Kidney glomerular epithelial cell (primary cell): ENCODE results near the gene MAT2A.
"Not testable (repeated sequence)": the region's sequence is repeated elsewhere in the genome, so short reads cannot be mapped to it uniquely, and the experiment has no call there.

Source experiments
- DNase-seq: peaks from one replicate; lab custom pipeline; 2025; lab: John Stamatoyannopoulos, UW

MAT2A gene

DNA sequence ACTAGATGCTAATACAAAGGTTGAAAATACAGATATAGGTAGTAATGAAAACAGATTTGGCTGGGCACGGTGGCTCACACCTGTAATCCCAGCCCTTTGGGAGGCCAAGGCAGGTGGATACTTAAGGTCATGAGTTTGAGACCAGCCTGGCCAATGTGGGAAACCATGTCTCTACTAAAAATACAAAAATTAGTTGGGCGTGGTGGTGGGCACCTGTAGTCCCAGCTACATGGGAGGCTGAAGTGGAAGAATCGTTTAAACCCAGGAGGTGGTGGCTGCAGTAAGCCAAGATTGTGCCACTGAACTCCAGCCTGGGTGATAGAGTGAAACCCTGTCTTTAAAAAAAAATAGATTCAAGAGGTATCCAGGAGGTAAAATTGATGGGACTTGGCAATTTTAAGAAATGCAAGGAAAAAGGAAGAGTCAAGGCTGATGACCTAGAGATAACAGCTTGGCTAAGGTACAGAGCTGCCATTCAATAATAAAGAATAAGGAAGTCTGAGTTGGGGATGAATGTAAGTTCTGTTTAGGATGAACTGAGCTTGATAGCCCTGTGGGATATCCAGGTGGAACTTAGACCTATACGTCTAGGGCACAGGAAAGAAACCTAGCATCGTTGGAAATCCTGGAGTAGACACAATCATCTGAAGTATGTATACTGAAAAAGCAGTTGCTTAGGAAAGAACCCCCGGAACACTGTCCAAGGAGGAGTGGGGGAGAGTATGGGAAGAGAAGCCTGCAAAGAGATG is 9.1 kb downstream of the MAT2A start:
- no peak for DNase-seq

DNA sequence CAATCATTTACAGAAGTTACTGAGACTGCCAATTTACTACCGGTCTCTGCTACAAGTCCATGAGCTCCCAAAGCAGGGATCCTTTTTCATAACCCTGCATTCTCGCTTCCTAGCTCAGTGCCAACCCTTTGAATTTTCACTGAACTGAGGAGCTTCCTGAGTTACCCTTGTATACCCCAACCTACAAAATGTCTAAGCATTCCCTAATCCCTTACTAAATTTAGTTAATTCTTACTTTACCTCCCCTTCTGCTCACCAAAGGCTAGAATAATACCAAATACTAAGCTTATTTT is 9.6 kb downstream of the MAT2A start:
- DNase-seq: no peak

DNA sequence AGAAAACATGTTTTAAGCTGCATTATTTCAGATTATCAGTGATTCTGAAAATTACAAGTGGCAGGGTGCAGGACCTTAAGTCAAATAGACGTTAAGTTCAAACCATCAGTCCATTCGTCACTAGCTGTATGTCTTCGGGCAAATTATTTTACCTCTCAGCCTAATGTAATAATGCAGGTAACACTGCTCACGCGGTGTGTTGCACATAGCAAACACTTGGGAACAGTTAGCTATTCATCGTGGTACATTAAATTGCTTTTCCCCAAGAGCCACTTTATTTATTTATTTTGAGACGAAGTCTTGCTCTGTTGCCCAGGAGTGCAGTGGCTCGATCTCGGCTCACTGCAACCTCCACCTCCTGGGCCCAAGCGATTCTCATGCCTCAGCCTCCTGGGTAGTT is 10.1 kb downstream of the MAT2A start:
- no peak for DNase-seq

DNA sequence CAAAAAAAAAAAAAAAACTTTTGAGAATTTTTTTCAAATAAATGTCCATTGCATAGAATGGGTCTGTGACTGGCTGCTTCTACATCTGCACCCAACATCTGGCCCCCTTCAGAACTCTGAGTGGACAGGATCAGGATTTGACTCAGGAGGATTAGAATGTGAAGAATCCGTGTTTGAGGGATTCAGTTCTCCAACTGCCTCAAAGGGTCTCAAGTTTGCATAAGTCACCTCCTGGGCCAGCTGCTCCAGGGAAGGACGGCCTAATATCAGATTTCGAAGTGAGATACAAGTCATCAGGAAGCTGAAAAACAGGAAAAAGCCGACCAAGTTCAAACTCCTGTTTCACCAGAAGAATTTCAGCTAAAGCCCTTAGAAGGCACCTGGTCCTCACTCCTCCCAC is 10.9 kb downstream of the MAT2A start:
- DNase-seq: no peak

DNA sequence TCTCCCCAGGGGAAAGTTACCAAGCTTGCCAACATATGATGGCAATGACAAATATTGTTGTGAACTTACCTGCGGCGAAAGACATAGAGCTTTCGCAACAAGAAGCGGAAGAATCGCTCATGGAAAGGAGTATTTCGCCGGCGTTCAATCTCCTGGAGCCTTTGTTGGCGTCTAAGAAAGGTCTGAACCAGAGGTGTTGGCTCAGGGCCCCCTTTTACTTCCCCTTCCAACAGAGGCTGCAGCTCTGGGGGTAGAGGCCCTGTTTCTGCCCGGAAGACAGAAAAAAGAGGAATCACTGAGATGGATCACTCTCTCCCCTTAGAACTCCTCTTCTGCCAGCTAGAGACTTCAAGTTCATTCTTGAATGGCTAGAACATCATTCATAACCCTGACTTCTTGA is 11.5 kb downstream of the MAT2A start:
- no peak for DNase-seq

DNA sequence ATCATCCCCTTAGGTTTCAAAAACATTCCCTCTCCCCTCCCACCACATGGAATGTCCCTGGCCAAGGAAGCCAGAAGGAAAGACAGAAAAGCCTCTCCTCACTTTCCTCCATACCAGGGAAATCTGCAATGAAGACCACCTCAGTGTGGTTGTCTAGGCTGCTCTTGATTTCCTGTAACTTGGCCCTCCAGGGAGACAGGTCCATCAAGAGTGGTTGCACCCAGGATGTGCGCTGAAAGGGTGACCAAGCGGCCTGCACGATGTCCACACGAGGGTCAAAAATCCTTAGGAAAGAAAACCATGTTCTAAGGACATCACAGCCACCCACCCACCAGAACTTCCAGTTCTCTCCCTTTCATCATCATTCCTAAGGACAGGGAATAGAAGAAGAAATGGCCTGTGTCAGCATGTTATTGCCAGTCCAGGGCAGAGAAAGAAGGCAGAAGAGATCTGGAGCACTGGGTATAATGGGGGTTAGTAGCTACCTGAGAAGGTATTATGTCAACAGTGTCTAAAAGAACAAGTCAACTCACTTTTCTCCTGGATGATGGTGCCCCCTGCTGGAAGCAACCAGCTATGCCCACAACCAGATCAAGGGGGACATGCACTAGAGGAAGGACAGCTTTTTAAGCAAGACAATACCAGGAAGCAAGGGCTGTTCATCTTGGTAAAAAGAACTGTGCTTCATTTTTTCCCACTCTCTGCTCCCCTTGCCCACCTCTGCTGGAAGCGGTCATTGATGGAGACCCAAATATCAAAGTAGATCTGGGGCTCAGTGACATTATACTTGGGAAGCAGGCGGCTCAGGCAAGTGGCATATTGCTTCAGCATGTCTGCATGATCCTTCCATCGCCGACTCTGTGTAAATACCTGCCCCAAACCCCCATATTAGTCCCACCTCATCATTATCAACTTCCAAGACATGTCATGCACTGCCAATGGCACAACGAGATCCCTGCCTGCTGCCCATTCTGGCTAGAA is 13.0 kb downstream of the MAT2A start:
- DNase-seq: peak; percentile 54

DNA sequence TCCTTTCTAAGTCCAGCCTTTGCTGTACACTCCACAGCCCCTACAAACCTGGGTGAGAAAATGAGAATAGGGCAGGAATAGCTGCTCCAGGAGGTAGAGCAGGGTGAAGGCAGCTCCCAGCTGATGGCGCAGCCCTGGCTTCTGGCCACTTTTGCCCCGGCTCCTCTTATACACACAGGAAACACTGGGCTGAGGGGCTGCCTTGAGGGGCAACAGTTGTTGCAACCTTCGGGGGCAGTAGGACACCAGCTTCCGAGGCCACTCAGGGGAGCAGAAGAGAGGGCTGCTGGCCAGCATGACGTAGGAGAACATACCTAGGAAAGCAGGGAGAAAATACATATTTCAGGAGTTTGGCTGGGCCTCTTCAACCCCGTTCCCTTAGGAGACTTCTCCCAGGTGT is 14.2 kb downstream of the MAT2A start:
- DNase-seq: no peak

DNA sequence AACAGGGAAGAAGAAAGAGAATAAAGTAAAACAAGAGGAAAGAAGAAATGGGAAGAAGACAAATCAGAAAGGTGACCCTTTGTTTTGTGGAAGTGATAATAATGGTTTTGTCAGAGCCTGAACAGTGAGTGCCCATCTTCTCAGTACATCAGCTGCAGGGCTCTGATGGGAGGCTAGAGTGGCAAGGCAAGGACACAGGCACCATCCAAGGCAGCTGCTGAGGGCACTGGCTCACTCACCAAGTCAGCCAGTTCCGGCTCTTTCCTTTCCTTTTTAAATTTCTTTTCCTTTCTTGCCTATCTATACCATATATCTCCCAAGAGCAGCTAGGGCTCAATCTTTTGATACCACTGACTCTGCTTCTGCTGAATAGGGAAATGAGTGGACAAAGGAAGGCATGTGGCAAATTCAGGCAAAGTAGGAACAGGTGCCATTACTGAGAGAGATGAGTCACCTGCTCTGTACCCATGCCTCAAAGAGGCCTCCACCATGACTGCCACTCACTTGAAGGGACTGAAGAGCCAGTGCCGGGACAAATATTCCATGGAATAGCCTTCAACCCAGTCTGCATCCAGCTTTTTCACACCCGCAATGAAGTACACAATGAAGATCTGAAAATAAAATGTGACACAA is 16.1 kb downstream of the MAT2A start:
- DNase-seq: no peak

DNA sequence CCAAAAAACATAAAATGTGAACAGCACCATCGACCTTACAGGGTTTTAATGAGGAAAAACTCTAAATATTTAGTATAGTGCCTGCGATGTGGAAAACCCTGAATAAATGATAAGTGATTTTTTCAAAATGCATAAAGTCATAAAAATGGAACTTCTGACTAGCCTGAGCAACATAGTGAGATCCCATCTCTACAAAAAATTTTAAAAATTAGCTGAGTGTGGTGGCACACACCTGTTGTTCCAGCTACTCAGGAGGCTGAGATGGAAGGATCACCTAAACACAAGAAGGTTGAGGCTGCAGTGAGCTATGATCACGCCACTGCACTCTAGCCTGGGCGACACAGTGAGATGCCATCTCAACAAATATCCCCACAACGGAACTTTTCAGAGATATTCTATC is 18.2 kb downstream of the MAT2A start:
- no peak for DNase-seq

DNA sequence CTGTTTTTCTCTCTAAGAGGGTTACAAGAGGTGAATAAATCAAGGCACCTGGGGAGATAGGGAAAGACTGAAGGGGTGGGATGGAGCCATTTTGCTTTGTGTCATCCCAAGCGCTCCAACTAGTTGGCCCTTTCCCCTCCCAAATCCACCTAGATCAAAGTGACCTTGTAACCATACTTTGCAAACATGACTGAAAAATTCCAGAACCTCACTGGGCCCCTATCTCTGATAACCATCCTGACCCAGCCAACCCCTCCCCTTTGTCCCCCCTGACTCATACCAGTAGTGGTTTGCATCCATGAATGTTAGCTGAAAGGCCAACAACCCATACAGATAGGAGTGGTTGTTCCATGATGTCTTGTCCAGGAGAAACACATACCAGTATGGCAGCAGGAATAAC is 19.2 kb downstream of the MAT2A start:
- DNase-seq: no peak

DNA sequence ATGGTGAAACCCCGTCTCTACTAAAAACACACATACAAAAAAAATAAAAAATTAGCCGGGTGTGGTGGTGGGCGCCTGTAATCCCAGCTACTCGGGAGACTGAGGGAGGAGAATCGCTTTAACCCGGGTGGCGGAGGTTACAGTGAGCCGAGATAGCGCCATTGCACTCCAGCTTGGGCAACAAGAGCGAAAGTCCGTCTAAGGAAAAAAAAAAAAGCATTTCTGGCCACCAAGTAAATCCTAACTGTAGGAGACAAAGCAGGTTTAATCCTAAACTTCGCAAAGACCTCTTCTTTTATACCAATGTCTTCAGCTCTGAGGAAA is 21.4 kb downstream of the MAT2A start:
- not testable (repeated sequence) for DNase-seq

DNA sequence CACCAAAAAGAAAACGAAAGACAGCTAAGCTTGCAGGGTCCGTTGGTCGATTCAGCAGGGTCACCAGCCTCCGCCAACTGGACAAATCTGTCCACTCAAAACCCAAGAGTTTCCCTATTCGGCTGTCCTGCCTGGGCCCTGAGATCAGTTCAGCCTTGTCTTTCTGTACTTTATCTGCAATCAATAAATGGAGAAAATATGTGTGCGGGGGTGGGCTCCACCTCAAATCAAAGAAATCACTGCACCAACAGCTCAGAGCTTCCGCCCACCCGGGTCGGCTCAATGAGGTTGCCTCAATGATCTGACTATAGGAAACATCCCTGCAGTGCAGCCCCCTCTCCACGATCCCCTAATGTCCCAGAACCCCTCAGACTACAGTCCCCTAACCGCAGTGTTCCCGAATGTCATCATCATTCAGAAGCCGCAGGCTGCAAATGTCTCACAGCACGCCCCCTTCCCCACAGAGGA is 21.9 kb downstream of the MAT2A start:
- no peak for DNase-seq

DNA sequence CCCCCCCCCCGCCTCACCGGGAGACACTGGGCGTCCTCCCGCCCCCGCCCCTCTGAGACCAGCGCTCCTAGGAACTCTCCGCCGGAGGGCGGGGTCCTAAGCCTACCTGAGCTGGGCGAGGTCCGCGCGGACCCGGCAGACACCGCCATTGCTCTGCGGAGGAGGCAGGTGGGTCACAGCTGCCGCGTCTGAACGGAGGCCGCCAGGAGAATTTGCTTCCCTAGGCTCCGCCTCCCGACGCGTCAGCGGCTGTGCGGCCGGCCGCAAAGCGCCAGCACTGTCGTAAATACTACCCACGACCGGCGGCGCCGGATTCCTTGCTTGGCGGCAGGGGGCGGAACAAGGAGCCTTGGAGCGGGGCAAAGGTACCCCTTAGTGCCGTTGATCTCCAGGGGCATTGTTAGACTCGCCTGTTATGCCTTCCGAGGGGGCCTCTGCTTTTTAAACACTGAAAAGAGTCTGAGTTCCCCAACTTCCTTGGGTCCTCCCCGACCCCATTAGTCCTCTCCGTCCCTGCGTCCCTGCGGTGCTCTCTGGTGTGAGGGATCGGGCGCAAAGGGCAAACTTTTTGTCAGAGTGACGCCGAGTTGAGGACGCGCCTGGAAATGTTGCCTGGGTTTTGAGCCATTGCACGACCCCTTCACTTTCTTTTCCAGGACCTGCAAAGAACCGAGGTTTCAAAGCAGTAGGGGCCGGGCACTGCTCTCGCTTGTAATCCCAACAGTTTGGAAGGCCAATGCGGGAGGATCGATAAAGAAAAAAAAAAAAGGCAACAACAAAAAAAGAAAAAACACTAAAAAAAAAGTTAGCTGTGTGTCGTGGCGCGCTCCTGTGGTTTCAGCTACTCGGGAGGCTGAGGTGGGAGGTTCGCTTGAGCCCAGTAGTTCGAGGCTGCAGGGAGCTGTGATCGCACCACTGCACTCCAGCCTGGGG is 22.6 kb downstream of the MAT2A start, which contains the start of gene GGCX:
Gene GGCX, minus strand, starts transcription at position 214 of the 933 bp plus-strand sequence. Its CDS starts 65 bp downstream, at position 149.
- peak; percentile 88 for DNase-seq

DNA sequence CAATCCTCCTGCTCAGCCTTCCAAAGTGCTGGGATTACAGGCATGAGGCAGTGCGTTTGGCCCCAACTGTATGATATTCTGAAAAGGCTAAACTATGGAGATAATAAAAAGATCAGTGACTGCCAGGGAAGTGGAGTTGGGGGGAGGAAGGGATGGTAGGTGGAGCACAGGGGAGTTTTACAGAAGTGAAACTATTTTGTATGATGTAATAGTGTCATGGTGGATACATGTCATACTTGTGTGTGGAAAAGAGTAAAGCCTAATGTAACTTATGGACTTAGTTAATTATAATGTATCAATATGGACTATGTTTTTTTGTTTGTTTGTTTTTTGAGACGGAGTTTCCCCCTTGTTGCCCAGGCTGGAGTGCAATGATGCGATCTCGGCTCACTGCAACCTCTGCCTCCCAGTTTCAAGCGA is 25.2 kb downstream of the MAT2A start:
- no peak for DNase-seq

DNA sequence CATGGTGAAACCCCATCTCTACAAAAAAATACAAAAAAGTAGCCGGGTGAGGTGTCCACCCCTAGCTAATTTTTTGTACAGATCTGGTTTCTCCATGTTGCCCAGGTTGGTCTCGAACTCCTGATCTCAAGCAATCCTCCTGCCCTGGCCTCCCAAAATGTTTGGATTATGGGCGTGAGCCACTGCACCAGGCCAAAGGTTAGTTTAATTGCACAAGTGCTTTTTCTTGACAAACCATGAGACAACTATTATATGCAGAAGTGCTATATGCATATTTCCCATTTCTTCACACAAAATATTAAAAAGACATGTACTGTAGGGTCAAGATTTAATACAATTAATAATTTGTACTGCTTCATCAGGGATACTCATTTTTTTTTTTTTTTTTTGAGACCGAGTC is 27.3 kb downstream of the MAT2A start:
- no peak for DNase-seq

DNA sequence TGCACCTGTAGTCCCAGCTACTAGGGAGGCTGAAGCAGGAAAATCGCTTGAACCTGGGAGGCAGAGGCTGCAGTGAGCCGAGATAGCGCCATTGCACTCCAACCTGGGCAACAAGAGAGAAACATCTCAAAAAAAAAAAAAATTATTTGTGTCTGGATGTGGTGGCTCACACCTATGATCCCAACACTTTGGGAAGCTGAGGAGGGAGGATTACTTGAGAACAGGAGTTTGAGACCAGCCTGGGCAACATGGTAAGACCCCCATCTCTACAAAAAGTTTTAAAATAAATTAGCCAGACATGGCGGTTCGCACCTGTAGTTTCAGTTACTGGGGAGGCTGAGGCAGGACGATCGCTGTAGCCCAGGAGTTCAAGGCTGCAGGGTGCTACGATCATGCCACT is 36.8 kb downstream of the MAT2A start:
- no peak for DNase-seq

DNA sequence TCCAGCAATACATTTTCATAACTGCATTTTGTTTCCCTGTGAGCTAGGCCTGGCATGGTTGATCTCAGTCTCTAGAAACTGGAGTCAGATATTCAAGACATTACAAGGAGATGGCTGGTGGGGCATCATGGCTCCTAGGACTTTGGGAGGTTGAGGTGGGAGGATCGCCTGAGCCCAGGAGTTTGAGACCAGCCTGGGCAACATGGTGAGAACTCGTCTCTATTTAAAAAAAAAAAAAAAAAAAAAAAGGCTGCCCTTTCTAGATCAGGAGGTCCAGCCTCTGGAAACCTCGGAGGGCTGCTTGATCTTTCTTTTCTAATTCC is 38.1 kb downstream of the MAT2A start:
- DNase-seq: no peak

DNA sequence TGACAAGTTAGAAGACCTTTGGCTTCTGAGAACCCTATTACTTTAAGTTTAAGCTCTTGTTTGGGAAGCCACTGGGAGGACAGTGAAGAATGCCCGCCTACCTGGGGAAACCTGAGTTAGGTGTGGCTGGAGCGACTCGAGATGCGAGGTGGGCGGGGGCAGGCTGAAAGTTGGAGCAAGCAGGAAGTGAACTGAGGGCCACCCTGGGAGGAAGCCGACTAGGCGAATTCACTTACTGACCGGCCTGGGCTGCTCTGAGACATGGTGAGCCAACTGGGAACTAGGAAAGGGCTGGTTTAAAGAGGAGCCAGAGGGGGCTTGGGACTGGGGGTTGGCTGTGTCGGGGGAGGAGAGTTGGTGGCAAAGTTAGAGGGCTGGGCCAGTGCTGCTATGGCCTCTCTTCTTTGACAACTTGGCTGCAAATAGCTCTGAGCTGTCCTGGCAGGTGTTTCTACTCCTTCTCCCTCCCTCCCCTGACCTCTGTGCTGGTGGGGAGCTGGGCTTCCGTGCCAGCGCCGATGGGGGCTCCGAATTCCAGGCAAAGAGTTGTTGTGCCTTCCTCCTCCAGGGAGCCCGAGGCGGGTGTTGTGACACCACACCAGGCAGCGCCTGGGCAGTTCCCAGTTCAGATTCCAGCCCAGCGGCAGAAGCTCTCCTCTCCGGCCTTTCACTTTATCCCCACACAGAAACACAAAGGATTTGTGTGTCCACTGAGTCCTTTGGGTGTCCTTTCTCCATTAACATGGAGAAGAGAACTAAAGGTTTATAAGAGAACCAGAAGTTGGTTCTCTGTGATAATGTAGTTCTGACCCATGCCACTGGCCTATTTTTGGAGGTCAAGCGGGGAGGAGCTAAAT is 38.6 kb downstream of the MAT2A start, which contains the start of gene VAMP8:
Gene VAMP8, plus strand, starts transcription at position 201 of the 857 bp plus-strand sequence. Its CDS starts 61 bp downstream, at position 262.
- DNase-seq: peak; percentile 48

DNA sequence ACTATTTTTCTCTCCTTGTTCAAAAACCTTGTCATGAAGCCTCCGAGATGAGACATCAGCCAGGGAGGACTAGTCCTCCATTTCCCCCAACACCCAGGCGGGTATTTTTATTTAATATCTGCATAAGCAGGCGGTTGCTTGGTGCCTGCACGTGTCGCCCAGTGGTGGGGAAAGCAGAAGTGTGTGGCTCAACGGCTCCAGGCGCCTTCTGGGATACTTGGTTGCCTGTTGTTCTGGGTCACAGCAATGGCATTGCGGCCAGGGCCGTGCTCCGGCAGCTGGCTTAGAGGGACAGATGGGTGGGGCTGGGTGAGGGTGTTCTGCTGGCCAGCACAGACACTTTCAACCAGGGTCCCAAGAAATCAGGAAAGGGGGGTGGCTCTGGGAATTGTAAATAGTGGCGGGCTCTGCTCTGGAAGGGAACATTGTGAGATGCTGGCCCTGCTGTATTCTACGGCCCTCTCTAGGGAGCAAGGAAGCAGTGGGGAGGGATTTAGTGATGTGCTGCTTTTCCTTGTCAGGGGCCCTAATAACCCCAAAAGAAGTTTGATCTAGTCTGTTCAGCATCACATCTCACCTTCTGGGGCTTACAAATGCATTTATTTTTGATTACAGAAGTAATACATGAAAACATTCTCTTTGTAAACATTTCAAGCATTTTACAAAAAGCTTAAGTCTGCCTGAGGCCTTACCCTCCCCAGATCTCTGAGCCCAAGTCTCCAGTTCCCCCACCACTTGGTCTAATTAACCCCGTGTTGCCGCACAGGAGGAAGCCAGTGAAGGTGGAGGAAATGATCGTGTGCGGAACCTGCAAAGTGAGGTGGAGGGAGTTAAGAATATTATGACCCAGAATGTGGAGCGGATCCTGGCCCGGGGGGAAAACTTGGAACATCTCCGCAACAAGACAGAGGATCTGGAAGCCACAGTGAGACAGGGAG is 39.5 kb downstream of the MAT2A start:
- DNase-seq: no peak
